ENCODE measurements around the gene PIK3C2A. TPM values are rescaled to one million over a fixed set of nuclear protein-coding genes. Genes with fewer than 3 reads are reported as not detected.

Gene PIK3C2A
- total RNA-seq, 4 donors from 2014 or later = 31.0 to 63.4 (median 43.2) TPM

- no peak for DNase-seq (ENCODE audit: low spot score in 2 of 2)
- Histone ChIP-seq H3K27ac (no peak overlapping the region), H3K27me3 (no peaks in the 10 kb centered on the region), H3K4me3 (no peak overlapping the region), H3K36me3 (no peaks in the 10 kb centered on the region), H3K4me1 (peaks cover 19% of the 10 kb centered on the region), H3K9me3 (no peaks in the 10 kb centered on the region)
- TF ChIP-seq POLR2A (IDR thresholded peaks at IDR 0.05) (no peak), POLR2AphosphoS5 (IDR thresholded peaks at IDR 0.05) (no peak), EP300 (IDR thresholded peaks at IDR 0.05) (no peak), CTCF (IDR thresholded peaks at IDR 0.05) (no peak)
- 91% methylated on average over 1 of the region's 1 CpG for WGBS
These were observed 46.3 kb downstream of the PIK3C2A start for GRCh38 chr11:17161515-17161914.

- no peak for DNase-seq (ENCODE audit: low spot score in 2 of 2)
- peaks cover 10% of the 10 kb centered on the region for H3K4me1 ChIP-seq
- no peak overlapping the region for H3K4me3 ChIP-seq
- H3K27me3 ChIP-seq = no peaks in the 10 kb centered on the region
- H3K9me3 ChIP-seq = no peaks in the 10 kb centered on the region
- H3K27ac ChIP-seq = no peak overlapping the region
- no peak for TF ChIP-seq POLR2A (IDR thresholded peaks at IDR 0.05)
- no peak for TF ChIP-seq POLR2AphosphoS5 (IDR thresholded peaks at IDR 0.05)
- no peak for TF ChIP-seq EP300 (IDR thresholded peaks at IDR 0.05)
- TF ChIP-seq CTCF (IDR thresholded peaks at IDR 0.05) = no peak
- WGBS = 78% methylated on average over 3 of the region's 3 CpGs
- H3K36me3 ChIP-seq = peaks cover 3% of the 10 kb centered on the region
These were observed 48.3 kb downstream of the PIK3C2A start for GRCh38 chr11:17159441-17159840.

Other genes starting within 250 kb of the PIK3C2A start
- gene PLEKHA7, start 193.6 kb downstream of the PIK3C2A start, total RNA-seq = 10 to 100 TPM; 23.6 to 47.5 (median 32.7) TPM
- gene RPS13, start 130.3 kb downstream of the PIK3C2A start, total RNA-seq = 1,000 to 10,000 TPM; 1,456 to 2,516 (median 2,026) TPM
- gene NUCB2, start 68.8 kb upstream of the PIK3C2A start, total RNA-seq = 10 to 100 TPM; 12.7 to 35.1 (median 31.1) TPM
- gene NCR3LG1, start 143.8 kb upstream of the PIK3C2A start, total RNA-seq = 1 to 10 TPM; 4.6 to 7.4 (median 6.3) TPM
- gene KCNJ11, start 180.7 kb upstream of the PIK3C2A start, total RNA-seq = 1 to 10 TPM; 1.7 to 5.1 (median 2.4) TPM

All from suprapubic skin (tissue), 4 donors.